Spleen (tissue), 11 donors: ENCODE results near the gene CFAP210. TPM values are rescaled to one million over a fixed set of nuclear protein-coding genes. Genes with fewer than 3 reads are reported as not detected.

Experiments
- DNase-seq: peaks from one replicate; pipeline ENCODE4 v3.0.0-alpha.2; 2020
- H3K27ac ChIP-seq, 8 donors: fragments of 200-600 bp; sonication (generic) in 7 of 8; 1 replicate in 4 of 8; 2 replicates in 4 of 8; pipeline versions ENCODE4 v1.5.0 to v1.8.0; 2016 to 2021; ENCODE audit warnings: inconsistent platforms in 4 of 8, mild to moderate bottlenecking in 4 of 8, moderate library complexity in 1 of 8
- H3K27me3 ChIP-seq, 7 donors: fragments of 200-600 bp; sonication (generic) in 6 of 7; replicated peaks in 1 of 7; 1 replicate in 4 of 7; 2 replicates in 3 of 7; pipeline versions ENCODE4 v1.5.0 to v1.8.0; 2016 to 2021; ENCODE audit warnings: inconsistent platforms in 3 of 7, mild to moderate bottlenecking in 1 of 7
- H3K36me3 ChIP-seq, 6 donors: fragments of 200-600 bp; sonication (generic) in 5 of 6; 1 replicate in 4 of 6; 2 replicates in 2 of 6; pipeline versions ENCODE4 v1.5.0 to v1.8.0; 2016 to 2021; ENCODE audit warnings: inconsistent platforms in 2 of 6
- H3K4me1 ChIP-seq, 6 donors: fragments of 200-600 bp; sonication (generic) in 5 of 6; 1 replicate in 3 of 6; 2 replicates in 3 of 6; pipeline versions ENCODE4 v1.5.0 to v1.8.0; 2016 to 2021; ENCODE audit warnings: inconsistent platforms in 3 of 6
- H3K4me3 ChIP-seq, 8 donors: fragments of 200-600 bp; sonication (generic) in 7 of 8; 1 replicate in 4 of 8; 2 replicates in 4 of 8; pipeline versions ENCODE4 v1.5.0 to v1.8.0; 2016 to 2021; ENCODE audit warnings: inconsistent platforms in 4 of 8, mild to moderate bottlenecking in 4 of 8, moderate library complexity in 2 of 8
- H3K9me3 ChIP-seq, 8 donors: fragments of 200-600 bp; sonication (generic) in 7 of 8; 1 replicate in 4 of 8; 2 replicates in 4 of 8; pipeline versions ENCODE4 v1.5.0 to v1.8.0; 2016 to 2021; ENCODE audit warnings: inconsistent platforms in 4 of 8
- CTCF ChIP-seq, 11 experiments: fragments of 200-600 bp in 7 of 11; fragments of 450-650 bp in 4 of 11; sonication (generic) in 4 of 11; IDR thresholded peaks in 8 of 11; conservative IDR thresholded peaks in 3 of 11; 1 replicate in 7 of 11; 2 replicates in 4 of 11; pipeline versions ENCODE4 v1.4.0 to v1.8.0; 2016 to 2021; ENCODE audit warnings: antibody characterized with exemption in 11 of 11, inconsistent platforms in 4 of 11, mild to moderate bottlenecking in 1 of 11
- POLR2A ChIP-seq, 3 donors: fragments of 450-650 bp; IDR thresholded peaks; one replicate each; pipeline ENCODE4 v1.5.1; 2017; ENCODE audit warnings: antibody characterized with exemption in 3 of 3, mild to moderate bottlenecking in 1 of 3
- POLR2AphosphoS5 ChIP-seq, 3 donors: sonication (generic); formaldehyde crosslinking; IDR thresholded peaks; one replicate each; pipeline ENCODE4 v1.5.1; 2017; ENCODE audit warnings: antibody characterized with exemption in 3 of 3
- WGBS, 5 donors: extraction: QIAGEN DNeasy Blood & Tissue Kit in 3 of 5; methylation state at CpG; one replicate each; pipeline versions ENCODE4 v1.1.5 to v1.1.7; 2013 to 2018; 5-methylcytosine and 5-hydroxymethylcytosine counted together
- intact Hi-C: fragments of 100-400 bp; cut with DNase I; formaldehyde crosslinking; loops from one replicate; pipeline ENCODE4 v1.15.0; 2023; ENCODE audit warnings: low total_unique reads
- polyA plus RNA-seq, 3 donors: library from polyadenylated mRNA; stranded (reverse); fragments of 200-250 nt; gene quantifications; one replicate each; pipeline ENCODE4 v1.2.1, GENCODE V29; 2013
- total RNA-seq, 7 donors: library from RNA; depleted of rRNA in 3 of 7; stranded (reverse); fragments of >200 nt in 3 of 7; fragmentation: NEBNext Ultra II Directional in 4 of 7; extraction: Animal tissue kit (Norgen Biotek cat#: 25700) in 4 of 7; gene quantifications; one replicate each; pipeline versions ENCODE4 v1.1.0 to v1.2.1, GENCODE V29; 2016 to 2021
- donor health status: healthy with polysubstance abuse.
- donor health status: DM: no; HTN: no; CAD: no; lungs with moderate emphysema.
- donor health status: DM: no; HTN: no; CAD: no.
- donor health status: Bipolar disorder and iron deficiency.
- donor health status: healthy.
- donor health status: DM: no; HTN: no; CAD: no.
- donor health status: DM: yes; HTN: yes; CAD: no.

Gene CFAP210
- total and polyA plus RNA-seq, 10 donors, result 0.09 to 0.15 TPM; not detected in 8

- Histone ChIP-seq H3K27ac (no peak overlapping the region), H3K4me3 (no peak overlapping the region), H3K4me1 (no peaks in the 10 kb centered on the region), H3K27me3 (peaks cover 0 to 5% (median 0%) of the 10 kb centered on the region in 7 donors), H3K36me3 (no peaks in the 10 kb centered on the region), H3K9me3 (no peaks in the 10 kb centered on the region)
- no peak for DNase-seq
- 92 to 98% (median 94%) methylated on average over 2 of the region's 2 CpGs for WGBS, 5 donors
- intact Hi-C loops, result no loop called here
- no peak for TF ChIP-seq POLR2AphosphoS5 (IDR thresholded peaks at IDR 0.05)
- no peak for TF ChIP-seq CTCF (IDR thresholded peaks at IDR 0.05 in 8 of 11, conservative IDR thresholded peaks at IDR 0.05 in 3 of 11)
- no peak for TF ChIP-seq POLR2A (IDR thresholded peaks at IDR 0.05)
These were observed 46.7 kb downstream of the CFAP210 start for GRCh38 chr2:169647496-169647895.

- Histone ChIP-seq H3K4me3 (no peak overlapping the region), H3K27me3 (no peaks in the 10 kb centered on the region), H3K27ac (no peak overlapping the region), H3K9me3 (no peaks in the 10 kb centered on the region), H3K36me3 (peaks cover 0 to 18% (median 2%) of the 10 kb centered on the region in 6 donors), H3K4me1 (no peaks in the 10 kb centered on the region)
- intact Hi-C loops, result no loop called here
- TF ChIP-seq POLR2AphosphoS5 (IDR thresholded peaks at IDR 0.05) (no peak), POLR2A (IDR thresholded peaks at IDR 0.05) (no peak), CTCF (IDR thresholded peaks at IDR 0.05 in 8 of 11, conservative IDR thresholded peaks at IDR 0.05 in 3 of 11) (no peak)
- no peak for DNase-seq
- 76 to 87% (median 84%) methylated on average over 3 of the region's 3 CpGs for WGBS, 5 donors
These were observed 50.0 kb downstream of the CFAP210 start for GRCh38 chr2:169644173-169644572.

GRCh38 chr2:169641464-169641863 is 52.7 kb downstream of the CFAP210 start:
- intact Hi-C loops, result no loop called here
- Histone ChIP-seq H3K4me1 (no peaks in the 10 kb centered on the region), H3K36me3 (peaks cover 0 to 44% (median 16%) of the 10 kb centered on the region in 6 donors), H3K27ac (no peak overlapping the region), H3K9me3 (no peaks in the 10 kb centered on the region), H3K27me3 (no peaks in the 10 kb centered on the region), H3K4me3 (no peak overlapping the region)
- TF ChIP-seq POLR2A (IDR thresholded peaks at IDR 0.05) (no peak), CTCF (IDR thresholded peaks at IDR 0.05 in 8 of 11, conservative IDR thresholded peaks at IDR 0.05 in 3 of 11) (no peak), POLR2AphosphoS5 (IDR thresholded peaks at IDR 0.05) (no peak)
- DNase-seq, result no peak
- WGBS, 5 donors, result 95 to 99% (median 97%) methylated on average over 2 of the region's 2 CpGs

GRCh38 chr2:169640104-169640503 is 54.1 kb downstream of the CFAP210 start:
- H3K9me3 ChIP-seq, result no peaks in the 10 kb centered on the region
- peaks cover 0 to 58% (median 28%) of the 10 kb centered on the region in 6 donors for H3K36me3 ChIP-seq
- no peaks in the 10 kb centered on the region for H3K4me1 ChIP-seq
- DNase-seq, result no peak
- no peak overlapping the region for H3K4me3 ChIP-seq
- no peaks in the 10 kb centered on the region for H3K27me3 ChIP-seq
- no peak for TF ChIP-seq POLR2AphosphoS5 (IDR thresholded peaks at IDR 0.05)
- no peak overlapping the region for H3K27ac ChIP-seq
- intact Hi-C loops, result no loop called here
- 92 to 100% (median 97%) methylated on average over 2 of the region's 2 CpGs for WGBS, 5 donors

GRCh38 chr2:169637620-169638019 is 56.6 kb downstream of the CFAP210 start:
- no peak for DNase-seq
- Histone ChIP-seq H3K4me3 (no peak overlapping the region), H3K27me3 (no peaks in the 10 kb centered on the region), H3K36me3 (peaks cover 4 to 83% (median 53%) of the 10 kb centered on the region in 6 donors), H3K9me3 (no peaks in the 10 kb centered on the region), H3K27ac (no peak overlapping the region), H3K4me1 (no peaks in the 10 kb centered on the region)
- 95 to 99% (median 97%) methylated on average over 3 of the region's 3 CpGs for WGBS, 5 donors
- intact Hi-C loops, result no loop called here
- TF ChIP-seq POLR2A (IDR thresholded peaks at IDR 0.05) (no peak), POLR2AphosphoS5 (IDR thresholded peaks at IDR 0.05) (no peak), CTCF (IDR thresholded peaks at IDR 0.05 in 8 of 11, conservative IDR thresholded peaks at IDR 0.05 in 3 of 11) (no peak)
